GM21619 (cell line): ENCODE measurements around the gene AP2A1.

Source experiments
- ATAC-seq: cut with Tn5 transposase; IDR thresholded peaks from one replicate; pipeline ENCODE4 v1.9.1; 2021; ENCODE audit not compliant: unreplicated experiment

The AP2A1 gene

GRCh38 chr19:49854378-49855263, 87.8 kb downstream of the AP2A1 start:
- no peak for ATAC-seq

GRCh38 chr19:49855277-49855675, 88.5 kb downstream of the AP2A1 start:
- ATAC-seq = no peak

GRCh38 chr19:49855676-49856573, 89.1 kb downstream of the AP2A1 start:
- no peak for ATAC-seq

GRCh38 chr19:49856574-49857021, 89.8 kb downstream of the AP2A1 start:
- no peak for ATAC-seq
